HCT116 (cell line): ENCODE results near the gene VTI1A. TPM values are rescaled to one million over a fixed set of nuclear protein-coding genes. Genes with fewer than 3 reads are reported as not detected.

Experiments
- ATAC-seq: fragments of 200-7000 bp; cut with Tn5 transposase; 2 replicates; pipeline ENCODE4 v1.9.1; 2020; ENCODE audit warnings: mild to moderate bottlenecking, moderate library complexity
- BruUV-seq: library from RNA; stranded (reverse); fragments of 400-500 nt; replicated peaks from 2 replicates; lab custom pipeline; 2021; lab: Mats Ljungman, UMichigan
- CTCF ChIA-PET: fragments of 300-600 bp; sonication (Branson Sonifier 250); formaldehyde crosslinking; loops from one replicate; lab custom pipeline; 2021; ENCODE audit warnings: antibody characterized with exemption; lab: Charles Lee
- POLR2A ChIA-PET: fragments of 300-600, 350-600 bp; sonication (Branson Sonifier 250); formaldehyde crosslinking; loops from one replicate; lab custom pipeline; 2021; ENCODE audit warnings: antibody characterized with exemption; lab: Charles Lee
- RAD21 ChIA-PET, 2 experiments: fragments of 300-600 bp; sonication (Branson Sonifier 250); formaldehyde crosslinking; loops; one replicate each; lab custom pipeline; 2023; ENCODE audit warnings: low total read pairs in 2 of 2; ENCODE audit not compliant: uncharacterized antibody in 2 of 2, unreplicated experiment in 2 of 2, low non-redundant PET in 1 of 2; lab: Charles Lee
- DNase-seq: peaks from one replicate; pipeline ENCODE4 v3.0.0-alpha.2; 2010; ENCODE audit warnings: low read depth, low spot score
- H2AFZ ChIP-seq: fragments of 200-600 bp; shearing (Covaris generic), sonication (generic); 2 replicates; pipeline ENCODE4 v1.6.1; 2017; ENCODE audit warnings: low read depth, mixed run types, mixed read lengths, antibody characterized with exemption, low read length; ENCODE audit not compliant: poor library complexity, severe bottlenecking
- H3K27ac ChIP-seq: 2 replicates; pipeline ENCODE4 v1.5.1; 2012; ENCODE audit warnings: low read depth, low read length
- H3K27me3 ChIP-seq: fragments of 200-600 bp; sonication (generic); 2 replicates; pipeline ENCODE4 v1.6.1; 2016; ENCODE audit warnings: mixed run types, low read length, mixed read lengths; ENCODE audit not compliant: insufficient read depth
- H3K36me3 ChIP-seq, 2 experiments: fragments of 200-500 bp in 1 of 2; fragments of 200-600 bp in 1 of 2; sonication (Bioruptor generic) in 1 of 2; sonication (generic) in 1 of 2; 2 replicates each; pipeline versions ENCODE4 v1.5.1 to v1.6.1; 2014 to 2016; ENCODE audit warnings: low read length in 2 of 2, inconsistent platforms in 1 of 2, mixed read lengths in 1 of 2, mixed run types in 1 of 2; ENCODE audit not compliant: insufficient read depth in 2 of 2, control insufficient read depth in 1 of 2
- H3K4me1 ChIP-seq, 2 experiments: fragments of 200-600 bp in 1 of 2; sonication (generic) in 1 of 2; 2 replicates each; pipeline versions ENCODE4 v1.5.1 to v1.6.1; 2012 to 2017; ENCODE audit warnings: low read length in 2 of 2, inconsistent platforms in 1 of 2, mild to moderate bottlenecking in 1 of 2, mixed read lengths in 1 of 2, mixed run types in 1 of 2, moderate library complexity in 1 of 2; ENCODE audit not compliant: insufficient read depth in 2 of 2, control insufficient read depth in 1 of 2
- H3K4me2 ChIP-seq: fragments of 200-600 bp; sonication (generic); 2 replicates; pipeline ENCODE4 v1.6.1; 2017; ENCODE audit warnings: mixed run types, low read length, mixed read lengths
- H3K4me3 ChIP-seq, 2 experiments: fragments of 200-600 bp in 1 of 2; sonication (generic) in 1 of 2; replicated peaks in 1 of 2; 2 replicates each; pipeline ENCODE4 v1.5.1; 2011 to 2016; ENCODE audit warnings: low read length in 2 of 2, control low read depth in 1 of 2, low read depth in 1 of 2, mild to moderate bottlenecking in 1 of 2, mixed read lengths in 1 of 2, mixed run types in 1 of 2
- H3K79me2 ChIP-seq: fragments of 200-600 bp; sonication (generic); 2 replicates; pipeline ENCODE4 v1.6.1; 2017; ENCODE audit warnings: mild to moderate bottlenecking, mixed run types, low read length, moderate library complexity, mixed read lengths; ENCODE audit not compliant: insufficient read depth
- H3K9ac ChIP-seq: fragments of 200-600 bp; sonication (generic); 2 replicates; pipeline ENCODE4 v1.6.1; 2016; ENCODE audit warnings: low read length, mixed read lengths
- H3K9me2 ChIP-seq: fragments of 200-600 bp; sonication (generic), shearing (Covaris generic); 2 replicates; pipeline ENCODE4 v1.6.1; 2017; ENCODE audit warnings: mixed run types, mild to moderate bottlenecking, moderate library complexity; ENCODE audit not compliant: insufficient read depth
- H3K9me3 ChIP-seq, 2 experiments: fragments of 200-500 bp in 1 of 2; fragments of 200-600 bp in 1 of 2; sonication (Bioruptor generic) in 1 of 2; sonication (generic) in 1 of 2; 2 replicates each; pipeline ENCODE4 v1.6.1; 2014 to 2017; ENCODE audit warnings: low read length in 2 of 2, mixed read lengths in 2 of 2, inconsistent platforms in 1 of 2, low read depth in 1 of 2, mild to moderate bottlenecking in 1 of 2, mixed run types in 1 of 2, moderate library complexity in 1 of 2; ENCODE audit not compliant: control insufficient read depth in 1 of 2, insufficient read depth in 1 of 2
- H4K20me1 ChIP-seq: fragments of 200-600 bp; sonication (generic), shearing (Covaris generic); 2 replicates; pipeline ENCODE4 v1.6.1; 2017; ENCODE audit warnings: mixed run types, mild to moderate bottlenecking, moderate library complexity; ENCODE audit not compliant: insufficient read depth
- ATF3 ChIP-seq: IDR thresholded peaks from 2 replicates; pipeline ENCODE4 v1.6.1; 2012
- CEBPB ChIP-seq: IDR thresholded peaks from 2 replicates; pipeline ENCODE4 v1.6.1; 2012; ENCODE audit warnings: low read depth
- CTCF ChIP-seq, 3 experiments: fragments of 200-600 bp in 1 of 3; sonication (generic) in 1 of 3; IDR thresholded peaks in 2 of 3; conservative IDR thresholded peaks in 1 of 3; 2 replicates each; pipeline ENCODE4 v1.5.1; 2012 to 2017; ENCODE audit warnings: low read depth in 2 of 3, low read length in 2 of 3, antibody characterized with exemption in 1 of 3, borderline replicate concordance in 1 of 3, control low read depth in 1 of 3, mild to moderate bottlenecking in 1 of 3, mixed read lengths in 1 of 3, mixed run types in 1 of 3, moderate library complexity in 1 of 3; ENCODE audit not compliant: insufficient read depth in 1 of 3
- EGR1 ChIP-seq: IDR thresholded peaks from 2 replicates; pipeline ENCODE4 v1.6.1; 2012; ENCODE audit warnings: low read depth
- ELF1 ChIP-seq: IDR thresholded peaks from 2 replicates; pipeline ENCODE4 v1.6.1; 2012; ENCODE audit warnings: low read depth, borderline replicate concordance
- EZH2 ChIP-seq: fragments of 200-600 bp; sonication (generic); IDR thresholded peaks from 2 replicates; pipeline ENCODE4 v1.6.1; 2017; ENCODE audit warnings: antibody characterized with exemption, mixed run types
- JUND ChIP-seq: IDR thresholded peaks from 2 replicates; pipeline ENCODE4 v1.6.1; 2012
- MAX ChIP-seq: IDR thresholded peaks from 2 replicates; pipeline ENCODE4 v1.6.1; 2012
- POLR2AphosphoS5 ChIP-seq: IDR thresholded peaks from 2 replicates; pipeline ENCODE4 v1.6.1; 2011; ENCODE audit warnings: mild to moderate bottlenecking, low read depth, low read length, moderate library complexity
- RAD21 ChIP-seq: IDR thresholded peaks from 2 replicates; pipeline ENCODE4 v1.6.1; 2012; ENCODE audit warnings: low read depth, mild to moderate bottlenecking
- SRF ChIP-seq: IDR thresholded peaks from 2 replicates; pipeline ENCODE4 v1.6.1; 2012; ENCODE audit warnings: low read depth
- YY1 ChIP-seq: IDR thresholded peaks from 2 replicates; pipeline ENCODE4 v1.6.1; 2011; ENCODE audit warnings: low read length, low read depth, moderate library complexity, mild to moderate bottlenecking; ENCODE audit not compliant: insufficient replicate concordance; ENCODE audit errors: extremely low read depth
- ZBTB33 ChIP-seq: IDR thresholded peaks from 2 replicates; pipeline ENCODE4 v1.6.1; 2011; ENCODE audit warnings: mild to moderate bottlenecking, low read length, moderate library complexity; ENCODE audit not compliant: insufficient replicate concordance; ENCODE audit errors: extremely low read depth
- intact Hi-C: fragments of 100-400 bp; cut with micrococcal nuclease; formaldehyde crosslinking; loops from 2 replicates; pipeline ENCODE4 v1.10.0; 2022
- total RNA-seq: library from RNA; stranded (reverse); gene quantifications from one replicate; pipeline ENCODE4 v1.2.1, GENCODE V29; 2021; ENCODE audit not compliant: unreplicated experiment

The VTI1A gene
- total RNA-seq, 1 experiment from 2014 or later: 80.7 TPM

GRCh38 chr10:112817981-112818777 lies 371.2 kb downstream of the VTI1A start:
- H3K9ac ChIP-seq: no peak overlapping the region
- peaks cover 0 to 13% of the 10 kb centered on the region in 2 experiments; a peak in 2 of 4 replicates for H3K36me3 ChIP-seq
- peaks cover 2% of the 10 kb centered on the region; the same call in 1 of the 2 replicates for H3K79me2 ChIP-seq
- H4K20me1 ChIP-seq: no peaks in the 10 kb centered on the region
- ChIA-PET POLR2A (no interaction called here), CTCF (no interaction called here), RAD21 (no interaction called here)
- H3K27me3 ChIP-seq: no peaks in the 10 kb centered on the region
- intact Hi-C loops: loop anchor here (10.0 kb wide), 1 partner anchor 253 kb away; no protein-coding TSS in a partner anchor
- TSS peak; percentile 14 for BruUV-seq
- peaks cover 30 to 33% of the 10 kb centered on the region in 2 experiments for H3K4me1 ChIP-seq
- no peak overlapping the region for H3K27ac ChIP-seq
- H3K9me2 ChIP-seq: no peaks in the 10 kb centered on the region
- no peaks in the 10 kb centered on the region for H3K9me3 ChIP-seq
- no peak for ATAC-seq
- TF ChIP-seq ELF1 (no peak), RAD21 (no peak), CEBPB (no peak), ZBTB33 (no peak), CTCF (IDR thresholded peaks at IDR 0.05 in 2 of 3, conservative IDR thresholded peaks at IDR 0.05 in 1 of 3; ENCODE audit: borderline replicate concordance in 1 of 3, insufficient read depth in 1 of 3, low read depth in 2 of 3, low read length in 2 of 3) (no peak), EZH2 (no peak), ATF3 (no peak), EGR1 (no peak), POLR2AphosphoS5 (no peak), SRF (no peak), MAX (no peak), JUND (no peak), YY1 (no peak)
- no peak overlapping the region for H3K4me2 ChIP-seq
- H2AFZ ChIP-seq: no peak overlapping the region
- no peak for DNase-seq
- H3K4me3 ChIP-seq: no peak overlapping the region
